ENCODE results near the gene ZFYVE28. TPM values are rescaled to one million over a fixed set of nuclear protein-coding genes. Genes with fewer than 3 reads are reported as not detected.

Gene ZFYVE28
- total RNA-seq, 4 donors from 2014 or later = 8.5 to 15.0 (median 11.7) TPM

- TF ChIP-seq CTCF (IDR thresholded peaks at IDR 0.05; ENCODE audit: low read depth) = no peak
Observed at GRCh38 chr4:2394528-2394927, 23.9 kb downstream of the ZFYVE28 start.

- TF ChIP-seq CTCF (IDR thresholded peaks at IDR 0.05; ENCODE audit: low read depth) = no peak
Observed at GRCh38 chr4:2393353-2394270, 24.8 kb downstream of the ZFYVE28 start.

- TF ChIP-seq CTCF (IDR thresholded peaks at IDR 0.05; ENCODE audit: low read depth) = no peak
Observed at GRCh38 chr4:2390784-2391421, 27.5 kb downstream of the ZFYVE28 start.

GRCh38 chr4:2390146-2390545 lies 28.3 kb downstream of the ZFYVE28 start:
- no peak for TF ChIP-seq CTCF (IDR thresholded peaks at IDR 0.05; ENCODE audit: low read depth)

- no peak for TF ChIP-seq CTCF (IDR thresholded peaks at IDR 0.05; ENCODE audit: low read depth)
Observed at GRCh38 chr4:2389691-2390090, 28.8 kb downstream of the ZFYVE28 start.

- no peak for TF ChIP-seq CTCF (IDR thresholded peaks at IDR 0.05; ENCODE audit: low read depth)
Observed at GRCh38 chr4:2388429-2389182, 29.8 kb downstream of the ZFYVE28 start.

- no peak for TF ChIP-seq CTCF (IDR thresholded peaks at IDR 0.05; ENCODE audit: low read depth)
Observed at GRCh38 chr4:2387829-2388228, 30.6 kb downstream of the ZFYVE28 start.
